ENCODE results near the gene LRRC4.

The LRRC4 gene

GRCh38 chr7:127983804-127984332, 47.4 kb downstream of the LRRC4 start:
- no peak overlapping the region for H3K27ac ChIP-seq
- no peak overlapping the region for H3K4me3 ChIP-seq
- TF ChIP-seq POLR2AphosphoS5 (IDR thresholded peaks at IDR 0.05; ENCODE audit: borderline replicate concordance, low read depth, low read length), result no peak
- no peak for TF ChIP-seq FOXP2 (optimal IDR thresholded peaks at IDR 0.05; ENCODE audit: control extremely low read depth, extremely low read length, insufficient read depth)
- TF ChIP-seq EZH2 (IDR thresholded peaks at IDR 0.05), result no peak
- H3K9me3 ChIP-seq (ENCODE audit: low read depth, low read length), result 0 out of 2 replicates have a peak, but pooled peaks cover 2% of the 10 kb centered on the region
- no peaks in the 10 kb centered on the region for H3K36me3 ChIP-seq (ENCODE audit: insufficient read depth, low read length)
- no peak for DNase-seq (ENCODE audit: low read depth, low spot score)
- H3K9ac ChIP-seq (ENCODE audit: insufficient read length), result no peak overlapping the region

DNA sequence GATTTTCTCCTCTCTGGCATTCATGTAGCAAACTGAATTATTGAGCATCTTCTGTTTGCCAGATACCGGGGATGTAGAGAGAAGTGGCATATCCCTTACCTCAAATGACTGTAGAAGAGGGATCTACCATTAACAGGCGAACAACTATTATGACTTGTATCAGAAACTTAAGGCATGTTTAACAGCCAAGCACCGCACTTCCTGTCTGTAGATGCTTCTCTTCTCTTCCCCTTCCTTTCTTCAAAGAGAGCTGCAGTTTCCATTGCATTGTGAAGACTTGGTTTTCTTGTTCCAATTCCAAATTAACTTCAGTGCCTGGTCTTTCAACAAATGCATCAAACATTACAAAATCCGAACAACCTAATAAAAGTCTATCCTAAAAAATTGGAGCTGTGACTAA, 49.3 kb downstream of the LRRC4 start:
- Histone ChIP-seq H3K9ac (ENCODE audit: insufficient read length) (no peak overlapping the region), H3K36me3 (ENCODE audit: insufficient read depth, low read length) (peaks cover 13% of the 10 kb centered on the region), H3K27ac (no peak overlapping the region), H3K4me3 (no peak overlapping the region), H3K9me3 (ENCODE audit: low read depth, low read length) (0 out of 2 replicates have a peak, but pooled peaks cover 2% of the 10 kb centered on the region)
- no peak for DNase-seq (ENCODE audit: low read depth, low spot score)
- no peak for TF ChIP-seq EZH2 (IDR thresholded peaks at IDR 0.05)
- TF ChIP-seq FOXP2 (optimal IDR thresholded peaks at IDR 0.05; ENCODE audit: control extremely low read depth, extremely low read length, insufficient read depth), result no peak
- no peak for TF ChIP-seq POLR2AphosphoS5 (IDR thresholded peaks at IDR 0.05; ENCODE audit: borderline replicate concordance, low read depth, low read length)

DNA sequence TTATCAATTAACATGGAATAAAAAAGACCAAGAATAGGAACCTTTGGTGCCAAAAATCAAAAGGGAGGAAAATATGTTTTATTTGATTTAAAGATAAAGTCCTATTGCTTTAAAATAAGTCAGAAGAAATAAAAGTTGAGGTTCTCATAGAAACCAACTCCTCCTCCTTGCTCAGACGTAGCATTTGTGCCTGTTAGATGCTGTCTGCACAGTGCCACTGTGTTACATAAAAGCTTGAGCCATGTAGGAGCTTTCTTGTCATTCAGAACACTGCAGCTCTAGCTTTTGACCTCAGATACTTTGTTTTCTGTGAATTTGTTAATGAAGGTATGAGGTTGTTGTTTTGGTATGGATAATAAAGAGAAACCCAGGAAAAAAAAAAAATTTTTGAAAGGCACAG, 50.3 kb downstream of the LRRC4 start:
- Histone ChIP-seq H3K27ac (no peak overlapping the region), H3K4me3 (no peak overlapping the region), H3K36me3 (ENCODE audit: insufficient read depth, low read length) (peaks cover 21% of the 10 kb centered on the region), H3K9me3 (ENCODE audit: low read depth, low read length) (0 out of 2 replicates have a peak, but pooled peaks cover 2% of the 10 kb centered on the region), H3K9ac (ENCODE audit: insufficient read length) (no peak overlapping the region)
- TF ChIP-seq FOXP2 (optimal IDR thresholded peaks at IDR 0.05; ENCODE audit: control extremely low read depth, extremely low read length, insufficient read depth), result no peak
- TF ChIP-seq EZH2 (IDR thresholded peaks at IDR 0.05), result no peak
- no peak for TF ChIP-seq POLR2AphosphoS5 (IDR thresholded peaks at IDR 0.05; ENCODE audit: borderline replicate concordance, low read depth, low read length)
- no peak for DNase-seq (ENCODE audit: low read depth, low spot score)

- TF ChIP-seq EZH2 (IDR thresholded peaks at IDR 0.05) (no peak), POLR2AphosphoS5 (IDR thresholded peaks at IDR 0.05; ENCODE audit: borderline replicate concordance, low read depth, low read length) (no peak)
- no peak overlapping the region for H3K27ac ChIP-seq
Measured at GRCh38 chr7:127979728-127980126, 51.5 kb downstream of the LRRC4 start.

GRCh38 chr7:127979113-127979727, 52.0 kb downstream of the LRRC4 start:
- Histone ChIP-seq H3K4me3 (no peak overlapping the region), H3K36me3 (ENCODE audit: insufficient read depth, low read length) (peaks cover 21% of the 10 kb centered on the region), H3K9me3 (ENCODE audit: low read depth, low read length) (0 out of 2 replicates have a peak, but pooled peaks cover 2% of the 10 kb centered on the region), H3K27ac (no peak overlapping the region), H3K9ac (ENCODE audit: insufficient read length) (no peak overlapping the region)
- DNase-seq (ENCODE audit: low read depth, low spot score), result no peak
- TF ChIP-seq POLR2AphosphoS5 (IDR thresholded peaks at IDR 0.05; ENCODE audit: borderline replicate concordance, low read depth, low read length) (no peak), EZH2 (IDR thresholded peaks at IDR 0.05) (no peak), FOXP2 (optimal IDR thresholded peaks at IDR 0.05; ENCODE audit: control extremely low read depth, extremely low read length, insufficient read depth) (no peak)

More at GRCh38 chr7:127979728-127980126, 51.5 kb downstream of the LRRC4 start:
- no peak overlapping the region for H3K9ac ChIP-seq (ENCODE audit: insufficient read length)
- no peak for DNase-seq (ENCODE audit: low read depth, low spot score)
- H3K4me3 ChIP-seq, result no peak overlapping the region
- 0 out of 2 replicates have a peak, but pooled peaks cover 2% of the 10 kb centered on the region for H3K9me3 ChIP-seq (ENCODE audit: low read depth, low read length)
- peaks cover 21% of the 10 kb centered on the region for H3K36me3 ChIP-seq (ENCODE audit: insufficient read depth, low read length)

GRCh38 chr7:127978421-127978820, 52.8 kb downstream of the LRRC4 start:
- no peak for DNase-seq (ENCODE audit: low read depth, low spot score)
- Histone ChIP-seq H3K9ac (ENCODE audit: insufficient read length) (no peak overlapping the region), H3K36me3 (ENCODE audit: insufficient read depth, low read length) (peaks cover 21% of the 10 kb centered on the region), H3K4me3 (no peak overlapping the region), H3K27ac (no peak overlapping the region), H3K9me3 (ENCODE audit: low read depth, low read length) (0 out of 2 replicates have a peak, but pooled peaks cover 2% of the 10 kb centered on the region)
- no peak for TF ChIP-seq EZH2 (IDR thresholded peaks at IDR 0.05)
- TF ChIP-seq FOXP2 (optimal IDR thresholded peaks at IDR 0.05; ENCODE audit: control extremely low read depth, extremely low read length, insufficient read depth), result no peak
- no peak for TF ChIP-seq POLR2AphosphoS5 (IDR thresholded peaks at IDR 0.05; ENCODE audit: borderline replicate concordance, low read depth, low read length)

All from SK-N-MC (cell line).